ENCODE data around the gene PPIH. TPM values are rescaled to one million over a fixed set of nuclear protein-coding genes. Genes with fewer than 3 reads are reported as not detected.
"Not testable (repeated sequence)": the region's sequence is repeated elsewhere in the genome, so short reads cannot be mapped to it uniquely, and the experiment has no call there.

The PPIH gene
- 10 to 100 TPM; 90.3 to 98.6 TPM for total RNA-seq

DNA sequence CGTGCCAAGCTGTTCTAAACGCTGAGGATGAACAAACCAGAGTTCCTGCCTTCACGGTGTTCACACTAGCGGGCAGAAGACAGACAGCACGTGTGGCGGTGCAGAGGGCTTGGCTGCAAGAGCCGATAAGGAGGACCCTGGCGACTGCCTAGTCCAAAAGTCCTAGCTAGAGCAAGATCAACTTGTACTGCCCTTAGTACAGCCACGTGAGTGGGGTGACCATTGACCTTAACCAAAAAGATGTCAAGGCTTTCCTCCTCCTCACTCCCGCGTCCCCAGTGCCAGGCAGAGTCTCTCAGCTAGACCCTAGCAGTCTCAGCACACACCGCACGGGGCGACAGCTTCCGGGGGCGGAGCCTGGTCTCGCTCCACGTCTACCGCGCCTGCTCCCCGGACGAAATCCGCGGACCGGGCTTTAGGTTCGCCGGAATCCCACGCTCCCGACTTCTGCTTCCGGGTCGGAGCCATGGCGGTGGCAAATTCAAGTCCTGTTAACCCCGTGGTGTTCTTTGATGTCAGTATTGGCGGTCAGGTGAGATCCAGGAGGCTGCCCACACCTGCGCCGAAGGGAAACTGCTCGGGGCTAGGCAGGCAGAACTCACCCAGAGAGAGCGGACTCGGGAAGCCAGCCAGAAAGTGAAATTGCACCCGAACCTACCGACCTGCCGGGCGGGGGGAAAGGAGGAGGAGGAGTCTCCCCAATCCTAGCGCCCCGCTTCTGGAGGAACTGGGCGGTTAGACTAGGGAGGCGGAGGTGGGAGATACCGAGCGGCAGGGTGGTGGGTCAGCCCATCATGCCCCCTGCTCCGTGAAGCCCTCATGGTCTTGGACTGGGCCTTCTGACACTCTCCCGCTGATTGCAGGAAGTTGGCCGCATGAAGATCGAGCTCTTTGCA, at the start of gene PPIH:
TSS of gene PPIH (plus strand) at position 443 of the 896 bp plus-strand sequence. CDS start at position 467, 24 bp downstream.
- peak within 1 kb of the TSS; percentile 94 for H3K4me3 Mint-ChIP-seq
- H3K4me1 Mint-ChIP-seq, result peaks cover 34% of the 10 kb centered on the region
- POLR2A ChIA-PET, result interaction anchor here (0.6 to 2.5 kb wide), 7 partner anchors 24 to 1796 kb away, joined by 3 to 42 read pairs (median 4); partner anchors contain the start of genes C1orf50, CCDC30, CITED4 and P3H1
- peak within 1 kb of the TSS; percentile 94 for H3K27ac Mint-ChIP-seq
- DNase-seq (peak; percentile 94), ATAC-seq (ENCODE audit: low read depth) (peak; percentile 97)
- H3K36me3 Mint-ChIP-seq, result peaks cover 18% of the 10 kb centered on the region
- no peaks in the 10 kb centered on the region for H3K27me3 Mint-ChIP-seq
- H3K9me3 Mint-ChIP-seq, result no peaks in the 10 kb centered on the region

DNA sequence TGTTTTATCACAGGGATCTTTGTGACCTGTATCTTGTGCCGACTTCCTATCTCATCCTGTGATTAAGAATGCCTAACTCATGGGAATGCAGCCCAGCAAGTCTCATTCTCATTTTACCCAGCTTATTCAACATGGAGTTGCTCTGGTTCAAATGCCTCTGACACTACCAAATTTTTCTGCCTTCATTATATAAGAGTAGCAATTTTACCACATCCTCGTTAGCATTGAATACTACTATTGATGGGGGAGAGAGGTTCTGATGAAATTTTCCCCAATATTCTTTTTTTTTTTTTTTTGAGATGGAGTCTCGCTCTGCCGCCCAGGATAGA, 44.5 kb upstream of the PPIH start:
- POLR2A ChIA-PET, result interaction anchor here (0.6 kb wide), 1 partner anchor 75 kb away, joined by 3 read pairs; no protein-coding TSS in a partner anchor
- no peak for DNase-seq
- no peak overlapping the region for H3K27ac Mint-ChIP-seq
- no peak overlapping the region for H3K4me3 Mint-ChIP-seq
- H3K9me3 Mint-ChIP-seq, result no peaks in the 10 kb centered on the region
- no peaks in the 10 kb centered on the region for H3K36me3 Mint-ChIP-seq
- H3K27me3 Mint-ChIP-seq, result no peaks in the 10 kb centered on the region
- H3K4me1 Mint-ChIP-seq, result no peaks in the 10 kb centered on the region
- no peak for ATAC-seq (ENCODE audit: low read depth)

DNA sequence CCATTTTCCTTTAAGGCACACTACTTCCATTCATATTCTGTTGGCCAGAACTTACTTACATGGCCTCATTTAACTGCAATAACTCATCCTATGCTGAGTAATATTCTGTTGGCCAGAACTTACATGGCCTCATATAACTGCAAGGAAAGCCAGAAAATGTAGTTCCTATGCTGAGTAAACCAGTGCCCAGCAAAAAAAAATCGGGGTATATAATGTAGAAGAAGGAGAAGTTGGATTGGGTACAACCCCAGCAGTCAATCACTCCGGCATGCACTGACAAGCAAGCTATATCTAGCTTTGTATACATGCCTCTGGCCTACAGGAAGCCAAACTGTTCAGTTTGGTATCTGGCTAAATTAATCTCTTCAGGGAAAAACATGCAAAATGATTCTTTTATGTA, 39.4 kb upstream of the PPIH start:
- ATAC-seq (ENCODE audit: low read depth) (no peak), DNase-seq (no peak)
- POLR2A ChIA-PET, result no interaction called here
- no peaks in the 10 kb centered on the region for H3K4me1 Mint-ChIP-seq
- no peak overlapping the region for H3K4me3 Mint-ChIP-seq
- no peaks in the 10 kb centered on the region for H3K9me3 Mint-ChIP-seq
- H3K36me3 Mint-ChIP-seq, result no peaks in the 10 kb centered on the region
- peaks cover 5% of the 10 kb centered on the region for H3K27me3 Mint-ChIP-seq
- no peak overlapping the region for H3K27ac Mint-ChIP-seq

DNA sequence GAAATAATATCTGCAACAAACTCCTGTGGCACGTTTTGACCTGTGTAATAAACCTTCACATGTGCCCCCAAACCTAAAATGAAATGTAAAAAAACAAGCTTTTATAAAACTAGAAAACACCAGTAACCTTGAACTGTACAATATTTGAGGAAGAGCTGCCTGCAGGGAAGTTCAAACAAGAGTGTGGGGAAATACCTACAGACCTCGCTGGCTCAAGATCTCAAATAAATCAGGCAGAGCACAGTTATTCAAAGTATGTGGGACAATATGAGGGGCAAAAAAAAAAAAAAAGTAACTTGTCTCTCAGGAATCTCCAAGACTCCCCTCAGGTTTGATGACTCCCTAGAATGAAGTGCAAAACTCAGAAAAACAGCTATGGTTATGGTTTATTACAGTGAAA, 37.9 kb upstream of the PPIH start:
- no peak overlapping the region for H3K27ac Mint-ChIP-seq
- DNase-seq, result no peak
- no peaks in the 10 kb centered on the region for H3K4me1 Mint-ChIP-seq
- POLR2A ChIA-PET, result interaction anchor here (0.6 to 0.7 kb wide), 2 partner anchors 170 to 531 kb away, joined by 4 to 6 read pairs; no protein-coding TSS in a partner anchor
- no peaks in the 10 kb centered on the region for H3K36me3 Mint-ChIP-seq
- H3K4me3 Mint-ChIP-seq, result no peak overlapping the region
- no peaks in the 10 kb centered on the region for H3K9me3 Mint-ChIP-seq
- peaks cover 8% of the 10 kb centered on the region for H3K27me3 Mint-ChIP-seq
- no peak for ATAC-seq (ENCODE audit: low read depth)

DNA sequence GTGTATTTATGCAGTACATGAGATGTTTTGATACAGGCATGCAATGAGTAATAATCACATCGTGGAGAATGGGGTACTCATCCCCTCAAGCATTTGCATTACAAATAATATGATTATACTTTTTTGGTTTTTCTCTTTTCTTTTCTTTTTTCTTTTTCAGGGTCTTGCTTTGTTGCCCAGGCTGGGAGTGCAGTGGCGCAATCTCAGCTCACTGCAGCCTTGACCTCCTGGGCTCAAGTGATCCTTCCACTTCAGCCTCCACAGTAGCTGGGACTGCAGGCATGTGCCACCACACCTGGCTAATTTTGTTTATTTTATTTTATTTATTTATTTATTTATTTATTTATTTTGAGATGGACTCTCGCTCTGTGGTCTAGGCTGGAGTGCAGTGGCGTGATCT, 37.0 kb upstream of the PPIH start:
- H3K27me3 Mint-ChIP-seq, result peaks cover 11% of the 10 kb centered on the region
- not testable (repeated sequence) for H3K27ac Mint-ChIP-seq; H3K4me1 Mint-ChIP-seq; H3K9me3 Mint-ChIP-seq; ATAC-seq (ENCODE audit: low read depth); DNase-seq; H3K4me3 Mint-ChIP-seq; H3K36me3 Mint-ChIP-seq
- POLR2A ChIA-PET, result interaction anchor here (0.7 kb wide), 1 partner anchor 532 kb away, joined by 4 read pairs; no protein-coding TSS in a partner anchor

DNA sequence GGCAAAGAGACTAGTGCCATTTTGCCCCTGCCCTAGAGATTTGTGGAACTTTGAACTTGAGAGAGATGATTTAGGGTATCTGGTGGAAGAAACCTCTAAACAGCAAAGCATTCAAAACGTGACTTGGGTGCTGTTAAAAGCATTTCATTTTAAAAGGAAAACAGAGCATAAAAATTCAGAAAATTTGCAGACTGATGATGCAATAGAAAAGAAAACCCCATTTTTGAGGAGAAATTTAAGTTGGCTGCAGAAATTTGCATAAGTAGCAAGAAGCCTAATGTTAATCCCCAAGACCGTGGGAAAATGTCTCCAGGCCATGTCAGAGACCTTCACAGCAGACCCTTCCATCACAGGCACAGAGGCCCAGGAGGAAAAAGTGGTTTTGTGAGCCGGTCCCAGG, 31.0 kb upstream of the PPIH start:
- H3K4me3 Mint-ChIP-seq; H3K9me3 Mint-ChIP-seq; H3K4me1 Mint-ChIP-seq; DNase-seq; H3K27ac Mint-ChIP-seq; H3K36me3 Mint-ChIP-seq; POLR2A ChIA-PET; H3K27me3 Mint-ChIP-seq; ATAC-seq (ENCODE audit: low read depth): not testable (repeated sequence)

DNA sequence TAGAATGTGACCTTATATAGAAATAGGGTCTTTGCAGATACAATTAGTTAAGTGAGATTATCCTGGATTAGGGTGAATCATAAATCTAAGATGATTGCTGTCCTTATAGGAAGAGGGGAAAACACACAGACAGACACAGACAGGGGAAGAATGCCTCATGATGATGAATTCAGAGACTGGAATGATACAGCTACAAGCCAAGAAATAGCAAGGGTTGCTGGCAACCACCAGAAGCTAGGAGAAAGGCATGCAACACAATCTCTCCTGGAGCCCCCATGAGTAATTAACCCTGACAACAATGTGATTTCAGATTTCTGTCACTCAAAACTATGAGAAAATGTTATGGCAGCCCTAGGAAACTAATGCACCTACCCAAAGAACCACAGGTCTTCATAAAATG, 19.1 kb upstream of the PPIH start:
- Mint-ChIP-seq H3K27me3 (no peaks in the 10 kb centered on the region), H3K36me3 (no peaks in the 10 kb centered on the region), H3K27ac (no peak overlapping the region), H3K4me3 (no peak overlapping the region), H3K9me3 (no peaks in the 10 kb centered on the region), H3K4me1 (no peaks in the 10 kb centered on the region)
- POLR2A ChIA-PET, result no interaction called here
- ATAC-seq (ENCODE audit: low read depth) (no peak), DNase-seq (no peak)

DNA sequence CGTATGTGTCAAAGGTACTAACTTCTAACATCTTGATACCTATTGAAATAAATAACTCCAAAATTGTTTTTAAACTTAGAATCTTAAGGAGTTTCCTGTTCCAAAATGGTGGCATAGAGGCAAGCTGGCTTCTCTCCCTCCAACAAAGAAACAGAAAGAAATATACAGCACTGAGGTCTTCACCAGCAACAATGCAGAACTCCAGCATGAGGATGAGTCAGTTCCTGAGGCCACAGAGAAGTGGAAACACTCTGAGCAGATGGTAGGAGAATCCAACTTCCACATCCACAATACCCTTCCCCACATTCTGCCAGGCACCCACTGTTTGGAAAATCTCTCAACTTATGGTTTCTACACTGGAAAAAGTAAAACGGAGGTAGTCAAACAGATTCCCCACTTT, 12.2 kb upstream of the PPIH start:
- DNase-seq (no peak), ATAC-seq (ENCODE audit: low read depth) (no peak)
- no peak overlapping the region for H3K4me3 Mint-ChIP-seq
- H3K4me1 Mint-ChIP-seq, result no peaks in the 10 kb centered on the region
- POLR2A ChIA-PET, result interaction anchor here (0.7 kb wide), 1 partner anchor 8 kb away, joined by 3 read pairs; no protein-coding TSS in a partner anchor
- no peak overlapping the region for H3K27ac Mint-ChIP-seq
- H3K27me3 Mint-ChIP-seq, result no peaks in the 10 kb centered on the region
- H3K36me3 Mint-ChIP-seq, result peaks cover 3% of the 10 kb centered on the region
- H3K9me3 Mint-ChIP-seq, result peaks cover 9% of the 10 kb centered on the region

DNA sequence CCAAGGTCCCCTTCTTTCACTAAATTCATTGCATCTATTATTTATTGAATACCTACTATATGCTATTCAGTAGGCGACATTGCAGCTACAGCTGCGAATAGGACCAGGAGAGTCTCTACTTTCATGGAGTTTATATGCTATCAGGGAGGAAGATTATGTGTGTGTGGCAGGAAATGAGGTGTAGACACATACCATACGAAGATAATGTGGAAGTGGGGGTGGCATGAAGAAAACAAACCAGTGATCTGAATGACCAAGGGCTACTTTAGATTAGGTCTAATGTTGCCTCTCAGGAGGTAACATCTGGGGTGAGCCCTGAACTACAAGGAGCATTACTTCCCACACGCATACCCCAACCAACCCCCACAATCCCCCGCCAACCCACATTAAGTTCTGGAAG, 1.0 kb upstream of the PPIH start:
- peaks cover 17% of the 10 kb centered on the region for H3K36me3 Mint-ChIP-seq
- peaks cover 32% of the 10 kb centered on the region for H3K4me1 Mint-ChIP-seq
- DNase-seq (no peak), ATAC-seq (ENCODE audit: low read depth) (no peak)
- POLR2A ChIA-PET, result interaction anchor here (0.6 to 2.5 kb wide), 4 partner anchors 25 to 110 kb away, joined by 3 to 42 read pairs (median 8); partner anchors contain the start of genes C1orf50, P3H1 and YBX1
- peak overlapping the region; percentile 94 for H3K27ac Mint-ChIP-seq
- peak overlapping the region; percentile 94 for H3K4me3 Mint-ChIP-seq
- no peaks in the 10 kb centered on the region for H3K27me3 Mint-ChIP-seq
- no peaks in the 10 kb centered on the region for H3K9me3 Mint-ChIP-seq

DNA sequence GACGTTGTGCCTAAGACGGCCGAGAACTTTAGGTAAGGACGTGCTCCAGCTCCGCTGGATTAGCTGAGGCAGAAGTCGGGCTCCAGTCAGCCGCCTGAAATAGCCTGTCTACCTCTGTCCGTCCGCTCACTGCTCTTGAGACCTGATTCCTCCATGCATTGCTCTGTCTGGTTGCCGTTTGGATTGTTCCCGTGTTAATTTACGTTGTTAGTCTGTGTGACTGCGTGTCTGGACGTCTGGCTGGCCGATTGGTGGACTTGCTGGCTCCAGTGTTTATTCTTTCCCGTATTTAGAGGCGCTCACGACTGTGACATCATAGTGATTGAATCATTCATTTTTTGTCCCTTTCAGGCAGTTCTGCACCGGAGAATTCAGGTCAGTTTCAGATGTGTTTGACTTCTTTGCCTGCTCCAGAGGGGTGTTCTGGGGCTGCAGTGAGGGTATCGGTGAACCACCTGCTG, 684 bp downstream of the PPIH start:
- peaks cover 22% of the 10 kb centered on the region for H3K36me3 Mint-ChIP-seq
- ATAC-seq (ENCODE audit: low read depth), result no peak
- H3K27ac Mint-ChIP-seq, result peak overlapping the region; percentile 94
- H3K4me1 Mint-ChIP-seq, result peaks cover 38% of the 10 kb centered on the region
- POLR2A ChIA-PET, result interaction anchor here (1.1 to 2.5 kb wide), 3 partner anchors 23 to 202 kb away, joined by 3 to 42 read pairs (median 5); partner anchors contain the start of genes CCDC30 and YBX1
- H3K4me3 Mint-ChIP-seq, result peak overlapping the region; percentile 94
- H3K27me3 Mint-ChIP-seq, result no peaks in the 10 kb centered on the region
- no peaks in the 10 kb centered on the region for H3K9me3 Mint-ChIP-seq
- DNase-seq, result no peak

DNA sequence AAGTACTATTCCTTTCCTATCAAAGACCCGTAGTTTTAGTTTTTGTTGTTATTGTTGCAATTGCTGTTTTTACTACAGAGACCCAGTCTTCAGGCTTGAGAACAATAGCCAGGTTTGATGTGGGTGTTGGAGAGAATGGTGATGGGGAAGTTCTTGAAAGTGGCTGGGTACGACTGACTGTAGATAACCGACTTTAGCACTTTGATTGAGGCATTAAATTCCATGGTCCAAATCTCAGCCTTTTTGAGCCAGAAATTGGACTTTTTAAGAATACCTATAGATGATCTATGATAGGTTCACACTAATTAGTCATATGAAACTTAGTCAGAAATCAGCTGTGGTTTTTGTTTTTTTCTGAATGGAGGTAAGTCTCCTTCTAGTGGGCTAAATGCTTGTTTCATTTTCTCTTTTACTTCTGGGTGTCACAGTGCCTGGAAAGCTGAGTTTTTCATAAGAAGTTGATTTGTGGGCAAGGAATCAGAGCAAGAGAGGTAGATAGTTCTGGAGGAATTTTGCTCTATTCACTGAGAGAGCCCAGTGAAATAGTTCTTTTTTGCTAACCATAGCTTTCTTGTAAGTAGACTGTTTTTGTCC, 2.8 kb downstream of the PPIH start:
- POLR2A ChIA-PET, result interaction anchor here (0.9 to 4.1 kb wide), 4 partner anchors 16 to 123 kb away, joined by 3 to 32 read pairs (median 6); partner anchors contain the start of genes C1orf50, P3H1, TMEM269 and YBX1
- peak; percentile 12 for ATAC-seq (ENCODE audit: low read depth)
- Mint-ChIP-seq H3K4me3 (peak overlapping the region; percentile 80), H3K9me3 (no peaks in the 10 kb centered on the region), H3K36me3 (peaks cover 29% of the 10 kb centered on the region), H3K27me3 (no peaks in the 10 kb centered on the region), H3K27ac (peak overlapping the region; percentile 94), H3K4me1 (peaks cover 40% of the 10 kb centered on the region)
- DNase-seq, result no peak

DNA sequence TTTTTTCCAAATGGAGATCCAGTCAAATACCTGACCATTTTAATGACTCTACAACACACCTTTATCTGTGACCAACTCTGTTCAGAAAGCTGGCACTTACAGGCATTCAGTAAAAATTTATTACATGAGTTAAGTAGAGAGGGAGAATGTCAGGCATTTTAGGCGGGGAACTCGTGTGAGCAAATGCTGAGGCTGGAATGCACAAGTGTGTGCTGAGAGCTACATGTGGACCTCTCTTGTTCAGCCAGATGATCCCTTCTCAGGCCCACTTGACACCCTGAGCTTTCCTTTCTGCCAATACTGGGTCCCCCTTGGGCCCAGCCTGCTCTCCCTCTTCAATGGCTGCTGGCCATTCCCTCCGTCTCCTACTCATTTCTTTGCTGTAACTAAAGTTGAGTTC, 11.7 kb downstream of the PPIH start:
- POLR2A ChIA-PET, result interaction anchor here (1.5 kb wide), 1 partner anchor 97 kb away, joined by 4 read pairs; the partner anchor contains the start of genes C1orf50 and P3H1
- H3K27me3 Mint-ChIP-seq, result no peaks in the 10 kb centered on the region
- ATAC-seq (ENCODE audit: low read depth) (no peak), DNase-seq (no peak)
- H3K4me3 Mint-ChIP-seq, result no peak overlapping the region
- H3K4me1 Mint-ChIP-seq, result peaks cover 10% of the 10 kb centered on the region
- H3K9me3 Mint-ChIP-seq, result no peaks in the 10 kb centered on the region
- H3K36me3 Mint-ChIP-seq, result peaks cover 26% of the 10 kb centered on the region
- H3K27ac Mint-ChIP-seq, result no peak overlapping the region

DNA sequence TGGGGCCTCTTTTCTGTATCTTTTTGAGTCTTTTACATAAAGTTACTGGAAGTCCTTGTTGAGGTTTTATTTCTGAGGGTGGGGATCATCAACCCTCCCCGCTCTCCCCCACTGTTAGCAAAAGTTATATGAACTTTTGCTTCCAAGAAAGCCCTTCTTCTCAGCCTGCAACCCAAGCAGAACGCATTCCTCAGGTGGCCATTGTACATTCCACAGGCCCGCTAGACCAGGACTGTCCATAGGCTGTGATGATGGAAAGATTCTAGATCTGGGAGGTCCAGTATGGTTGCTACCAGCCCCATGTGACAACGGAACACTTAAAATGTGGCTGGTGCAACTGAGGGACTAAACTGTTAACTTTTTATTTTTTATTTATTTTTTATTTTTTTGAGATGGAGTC, 12.2 kb downstream of the PPIH start:
- Mint-ChIP-seq H3K9me3 (no peaks in the 10 kb centered on the region), H3K36me3 (peaks cover 26% of the 10 kb centered on the region), H3K4me1 (peaks cover 10% of the 10 kb centered on the region), H3K4me3 (no peak overlapping the region), H3K27ac (no peak overlapping the region), H3K27me3 (no peaks in the 10 kb centered on the region)
- POLR2A ChIA-PET, result interaction anchor here (1.3 to 1.5 kb wide), 2 partner anchors 11 to 97 kb away, joined by 3 to 4 read pairs; partner anchors contain the start of genes C1orf50 and P3H1
- DNase-seq (no peak), ATAC-seq (ENCODE audit: low read depth) (no peak)
